OCI-LY7 (cell line): Measurements from ENCODE around the gene PRR35. TPM values are rescaled to one million over a fixed set of nuclear protein-coding genes. Genes with fewer than 3 reads are reported as not detected.

Experiments used
- BruUV-seq: library from RNA; stranded (reverse); fragments of 400-500 nt; replicated peaks from 2 replicates; lab custom pipeline; 2021; lab: Mats Ljungman, UMichigan
- CTCF ChIA-PET: fragments of 300-600 bp; sonication (Branson Sonifier 250); formaldehyde crosslinking; loops from one replicate; lab custom pipeline; 2022; ENCODE audit warnings: antibody characterized with exemption; ENCODE audit not compliant: unreplicated experiment; lab: Charles Lee
- POLR2A ChIA-PET: fragments of 300-600 bp; sonication (Branson Sonifier 250); formaldehyde crosslinking; loops from one replicate; lab custom pipeline; 2022; ENCODE audit warnings: antibody characterized with exemption; lab: Charles Lee
- DNase-seq: peaks from one replicate; pipeline ENCODE4 v3.0.0-alpha.2; 2015; ENCODE audit warnings: low spot score
- H2AFZ ChIP-seq: fragments of 200-600 bp; sonication (generic), shearing (Covaris generic); 2 replicates; pipeline ENCODE4 v1.6.1; 2014; ENCODE audit warnings: mild to moderate bottlenecking, antibody characterized with exemption, low read length, moderate library complexity
- H3K27ac ChIP-seq: fragments of 200-600 bp; sonication (generic); 2 replicates; pipeline ENCODE4 v1.5.1; 2014; ENCODE audit warnings: mixed run types, low read depth, mild to moderate bottlenecking, moderate library complexity, low read length, inconsistent platforms; ENCODE audit not compliant: poor library complexity, severe bottlenecking
- H3K36me3 ChIP-seq: fragments of 200-600 bp; sonication (generic); 2 replicates; pipeline ENCODE4 v1.6.1; 2014; ENCODE audit warnings: mild to moderate bottlenecking, antibody characterized with exemption, low read length, moderate library complexity, mixed read lengths; ENCODE audit not compliant: insufficient read depth
- H3K4me1 ChIP-seq: fragments of 200-600 bp; sonication (generic); 2 replicates; pipeline ENCODE4 v1.5.1; 2014; ENCODE audit warnings: mild to moderate bottlenecking, low read length; ENCODE audit not compliant: insufficient read depth, poor library complexity, severe bottlenecking
- H3K4me2 ChIP-seq: fragments of 200-600 bp; sonication (generic); 2 replicates; pipeline ENCODE4 v1.6.1; 2014; ENCODE audit warnings: mild to moderate bottlenecking, low read length
- H3K4me3 ChIP-seq: fragments of 200-600 bp; sonication (generic); 2 replicates; pipeline ENCODE4 v1.5.1; 2014; ENCODE audit warnings: mild to moderate bottlenecking, low read depth, low read length; ENCODE audit not compliant: poor library complexity, severe bottlenecking
- H3K79me2 ChIP-seq: fragments of 200-600 bp; sonication (generic); 2 replicates; pipeline ENCODE4 v1.6.1; 2016; ENCODE audit warnings: low read depth, mild to moderate bottlenecking, low read length, moderate library complexity, mixed read lengths; ENCODE audit not compliant: insufficient read depth
- H3K9me2 ChIP-seq: fragments of 200-600 bp; sonication (generic); 2 replicates; pipeline ENCODE4 v1.6.1; 2016; ENCODE audit warnings: mild to moderate bottlenecking, low read length, mixed read lengths; ENCODE audit not compliant: insufficient read depth
- H3K9me3 ChIP-seq: fragments of 200-600 bp; sonication (generic); 2 replicates; pipeline ENCODE4 v1.6.1; 2014; ENCODE audit warnings: mild to moderate bottlenecking, mixed run types, low read length, mixed read lengths
- H4K20me1 ChIP-seq: fragments of 200-600 bp; sonication (generic); 2 replicates; pipeline ENCODE4 v1.6.1; 2014; ENCODE audit warnings: mild to moderate bottlenecking, antibody characterized with exemption, low read length, moderate library complexity, mixed read lengths; ENCODE audit not compliant: insufficient read depth
- CTCF ChIP-seq: fragments of 200-600 bp; sonication (generic); conservative IDR thresholded peaks from 2 replicates; pipeline ENCODE4 v1.5.1; 2014; ENCODE audit warnings: mild to moderate bottlenecking, antibody characterized with exemption, low read length, moderate library complexity, mixed read lengths
- EZH2phosphoT487 ChIP-seq: fragments of 200-600 bp; sonication (generic); IDR thresholded peaks from 2 replicates; pipeline ENCODE4 v1.6.1; 2018; ENCODE audit warnings: low read depth, borderline replicate concordance, mild to moderate bottlenecking, mixed run types, antibody characterized with exemption, low read length, moderate library complexity, mixed read lengths
- intact Hi-C: fragments of 100-400 bp; cut with micrococcal nuclease; formaldehyde crosslinking; loops from one replicate; pipeline ENCODE4 v1.10.0; 2022; ENCODE audit not compliant: unreplicated experiment
- total RNA-seq, 2 experiments: library from RNA; depleted of rRNA in 1 of 2; stranded (reverse); fragments of >200 nt in 1 of 2; shearing (Covaris generic) in 1 of 2; gene quantifications; 2 replicates each; pipeline ENCODE4 v1.2.3, GENCODE V29; 2014 to 2022

PRR35 gene
- total RNA-seq, 2 experiments from 2014 or later = not detected

GRCh38 chr16:553601-554296 lies 6.4 kb upstream of the PRR35 start:
- no peak overlapping the region for H3K27ac ChIP-seq
- no peaks in the 10 kb centered on the region for H3K79me2 ChIP-seq
- TF ChIP-seq CTCF (no peak), EZH2phosphoT487 (no peak)
- H2AFZ ChIP-seq = no peak overlapping the region
- DNase-seq = no peak
- CTCF ChIA-PET = no interaction called here
- H3K4me1 ChIP-seq = no peaks in the 10 kb centered on the region
- TSS peak; percentile 67 for BruUV-seq
- H3K9me3 ChIP-seq = no peaks in the 10 kb centered on the region
- H3K9me2 ChIP-seq = no peaks in the 10 kb centered on the region
- POLR2A ChIA-PET = no interaction called here
- no peak overlapping the region for H3K4me2 ChIP-seq
- H3K4me3 ChIP-seq = no peak overlapping the region
- intact Hi-C loops = no loop called here
- H3K36me3 ChIP-seq = peaks cover 14% of the 10 kb centered on the region
- no peaks in the 10 kb centered on the region for H4K20me1 ChIP-seq

GRCh38 chr16:554297-554621 lies 5.9 kb upstream of the PRR35 start:
- no peak overlapping the region for H3K4me3 ChIP-seq
- no peak for TF ChIP-seq CTCF
- no peak for TF ChIP-seq EZH2phosphoT487
- CTCF ChIA-PET = no interaction called here
- POLR2A ChIA-PET = no interaction called here
- no peaks in the 10 kb centered on the region for H3K79me2 ChIP-seq
- no TSS peak for BruUV-seq
- H3K4me2 ChIP-seq = no peak overlapping the region
- H2AFZ ChIP-seq = no peak overlapping the region
- DNase-seq = no peak
- H3K9me2 ChIP-seq = no peaks in the 10 kb centered on the region
- H3K27ac ChIP-seq = no peak overlapping the region
- no peaks in the 10 kb centered on the region for H4K20me1 ChIP-seq
- intact Hi-C loops = no loop called here
- H3K4me1 ChIP-seq = no peaks in the 10 kb centered on the region
- H3K36me3 ChIP-seq = peaks cover 11% of the 10 kb centered on the region
- no peaks in the 10 kb centered on the region for H3K9me3 ChIP-seq

- Histone ChIP-seq H3K27ac (no peak overlapping the region), H3K9me2 (no peaks in the 10 kb centered on the region), H3K9me3 (no peaks in the 10 kb centered on the region), H3K4me2 (no peak overlapping the region), H3K4me3 (no peak overlapping the region), H3K4me1 (no peaks in the 10 kb centered on the region), H3K79me2 (no peaks in the 10 kb centered on the region), H3K36me3 (peaks cover 6% of the 10 kb centered on the region), H4K20me1 (no peaks in the 10 kb centered on the region), H2AFZ (no peak overlapping the region)
- ChIA-PET CTCF (no interaction called here), POLR2A (no interaction called here)
- intact Hi-C loops = no loop called here
- BruUV-seq = no TSS peak
- DNase-seq = no peak
- TF ChIP-seq CTCF = no peak
- TF ChIP-seq EZH2phosphoT487 = no peak
Observed at GRCh38 chr16:554640-555365, 5.4 kb upstream of the PRR35 start.
